HepG2 (cell line): ENCODE measurements around the gene MYL11. TPM values are rescaled to one million over a fixed set of nuclear protein-coding genes. Genes with fewer than 3 reads are reported as not detected.

Source experiments
- DMAP1 ChIP-seq: IDR thresholded peaks from 2 replicates; pipeline ENCODE4 v1.6.1; 2016
- KLF15 ChIP-seq: sonication (generic); formaldehyde crosslinking; IDR thresholded peaks from 2 replicates; pipeline ENCODE4 v1.8.1; 2023; ENCODE audit warnings: borderline replicate concordance, mild to moderate bottlenecking, inconsistent platforms, missing genetic modification reagents, mixed read lengths
- RELA ChIP-seq: sonication (generic); formaldehyde crosslinking; IDR thresholded peaks from 2 replicates; pipeline ENCODE4 v1.4.0; 2020; ENCODE audit warnings: missing genetic modification reagents
- STAT5B ChIP-seq: sonication (generic); formaldehyde crosslinking; IDR thresholded peaks from 2 replicates; pipeline ENCODE4 v1.4.0; 2020; ENCODE audit warnings: missing genetic modification reagents
- WIZ ChIP-seq: sonication (generic); formaldehyde crosslinking; IDR thresholded peaks from 2 replicates; pipeline ENCODE4 v1.5.1; 2020; ENCODE audit warnings: mild to moderate bottlenecking, missing genetic modification reagents
- ZMYM3 ChIP-seq: sonication (generic); formaldehyde crosslinking; IDR thresholded peaks from 2 replicates; pipeline ENCODE4 v1.5.1; 2020; ENCODE audit warnings: mild to moderate bottlenecking, missing genetic modification reagents
- ZNF274 ChIP-seq: sonication (generic); formaldehyde crosslinking; IDR thresholded peaks from 2 replicates; pipeline ENCODE4 v1.5.1; 2020; ENCODE audit warnings: mild to moderate bottlenecking, missing genetic modification reagents
- ZNF570 ChIP-seq: sonication (generic); formaldehyde crosslinking; IDR thresholded peaks from 2 replicates; pipeline ENCODE4 v1.4.0; 2020; ENCODE audit warnings: mild to moderate bottlenecking, missing genetic modification reagents, borderline replicate concordance
- ZNF7 ChIP-seq: IDR thresholded peaks from 2 replicates; pipeline ENCODE4 v1.6.1; 2016; ENCODE audit warnings: missing biosample characterization, missing genetic modification reagents
- polyA plus RNA-seq, 8 experiments: library from polyadenylated mRNA; depleted of rRNA in 3 of 8; stranded (reverse) in 7 of 8; unstranded in 1 of 8; fragments of >200 nt; fragmentation: Illumina TruSeq in 4 of 8; extraction: Trizol in 4 of 8; gene quantifications; 2 replicates each; pipeline versions ENCODE4 v1.2.1 to v1.2.3, GENCODE V29; 2011 to 2016; ENCODE audit warnings: low read depth in 4 of 8, missing spikeins in 1 of 8, mixed read lengths in 1 of 8; ENCODE audit not compliant: insufficient read depth in 1 of 8
- total RNA-seq, 5 experiments: library from RNA; depleted of rRNA; stranded (reverse); fragments of >200 nt; fragmentation: Illumina TruSeq; extraction: Trizol; gene quantifications; 2 replicates each; pipeline ENCODE4 v1.2.3, GENCODE V29; 2016; ENCODE audit warnings: low read depth in 1 of 5
- TF ChIP-seq, protein P1 (sequence below): sonication (generic); formaldehyde crosslinking; IDR thresholded peaks from 2 replicates; pipeline ENCODE4 v1.4.0; 2020; ENCODE audit warnings: missing genetic modification reagents, mild to moderate bottlenecking, borderline replicate concordance
- TF ChIP-seq, protein P2 (sequence below): sonication (generic); formaldehyde crosslinking; IDR thresholded peaks from 2 replicates; pipeline ENCODE4 v1.4.0; 2020; ENCODE audit warnings: mild to moderate bottlenecking, missing genetic modification reagents
- TF ChIP-seq, protein P3 (sequence below): sonication (generic); formaldehyde crosslinking; IDR thresholded peaks from 2 replicates; pipeline ENCODE4 v1.4.0; 2020; ENCODE audit warnings: missing genetic modification reagents; ENCODE audit errors: not compliant biosample characterization
- TF ChIP-seq, protein P4 (sequence below): sonication (generic); formaldehyde crosslinking; IDR thresholded peaks from 2 replicates; pipeline ENCODE4 v1.8.0; 2022; ENCODE audit warnings: missing genetic modification reagents, mild to moderate bottlenecking, borderline replicate concordance
- TF ChIP-seq, protein P5 (sequence below): sonication (generic); formaldehyde crosslinking; IDR thresholded peaks from 2 replicates; pipeline ENCODE4 v1.5.0; 2020; ENCODE audit warnings: mild to moderate bottlenecking, missing genetic modification reagents, borderline replicate concordance

The MYL11 gene
- total and polyA plus RNA-seq, 2 of the 13 experiments (the other 11 are each of a cell fraction or from before 2014, with no cell fraction given): not detected

DNA sequence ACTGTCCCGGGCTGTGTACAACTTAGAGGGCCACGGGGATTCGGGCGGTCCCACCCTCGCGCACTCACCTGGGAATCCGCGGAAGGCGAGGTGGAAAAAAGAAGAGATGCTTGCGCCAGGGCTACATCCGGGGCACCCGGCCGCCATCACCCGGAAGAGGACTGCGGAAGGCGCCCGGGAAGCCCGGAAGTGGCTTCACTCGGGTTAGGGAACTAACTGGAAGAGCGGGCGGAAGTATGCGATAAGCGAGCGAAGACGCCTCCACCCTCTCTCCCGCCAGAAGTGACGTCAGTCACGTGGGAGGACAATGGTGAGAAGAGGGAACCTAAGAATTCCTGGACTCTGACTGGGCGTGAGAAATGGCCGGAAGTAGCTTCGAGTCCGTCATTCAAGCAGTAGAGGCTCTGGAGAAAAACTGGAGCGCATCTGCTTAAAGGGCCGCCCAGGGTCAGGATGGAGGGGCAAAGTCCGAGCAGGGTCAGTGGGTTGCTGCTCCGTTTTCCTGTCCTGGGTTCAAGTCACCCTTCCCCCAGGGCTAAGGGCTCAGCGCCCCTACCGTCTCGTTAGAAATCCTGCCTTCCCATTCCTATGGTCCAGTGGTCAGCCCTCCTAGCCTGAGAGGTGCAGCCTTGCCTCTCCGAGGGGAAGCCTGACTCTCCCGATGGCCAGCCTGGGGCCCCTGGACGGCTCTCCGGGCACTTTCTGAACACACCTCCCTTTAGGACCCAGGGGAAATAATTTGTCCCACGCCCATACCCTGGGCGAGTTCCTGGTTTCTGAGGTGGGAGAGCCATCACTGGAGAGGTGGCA lies 19.3 kb upstream of the MYL11 start, which contains the start of gene CD2BP2 (continued):
- TF ChIP-seq, protein P1, sequence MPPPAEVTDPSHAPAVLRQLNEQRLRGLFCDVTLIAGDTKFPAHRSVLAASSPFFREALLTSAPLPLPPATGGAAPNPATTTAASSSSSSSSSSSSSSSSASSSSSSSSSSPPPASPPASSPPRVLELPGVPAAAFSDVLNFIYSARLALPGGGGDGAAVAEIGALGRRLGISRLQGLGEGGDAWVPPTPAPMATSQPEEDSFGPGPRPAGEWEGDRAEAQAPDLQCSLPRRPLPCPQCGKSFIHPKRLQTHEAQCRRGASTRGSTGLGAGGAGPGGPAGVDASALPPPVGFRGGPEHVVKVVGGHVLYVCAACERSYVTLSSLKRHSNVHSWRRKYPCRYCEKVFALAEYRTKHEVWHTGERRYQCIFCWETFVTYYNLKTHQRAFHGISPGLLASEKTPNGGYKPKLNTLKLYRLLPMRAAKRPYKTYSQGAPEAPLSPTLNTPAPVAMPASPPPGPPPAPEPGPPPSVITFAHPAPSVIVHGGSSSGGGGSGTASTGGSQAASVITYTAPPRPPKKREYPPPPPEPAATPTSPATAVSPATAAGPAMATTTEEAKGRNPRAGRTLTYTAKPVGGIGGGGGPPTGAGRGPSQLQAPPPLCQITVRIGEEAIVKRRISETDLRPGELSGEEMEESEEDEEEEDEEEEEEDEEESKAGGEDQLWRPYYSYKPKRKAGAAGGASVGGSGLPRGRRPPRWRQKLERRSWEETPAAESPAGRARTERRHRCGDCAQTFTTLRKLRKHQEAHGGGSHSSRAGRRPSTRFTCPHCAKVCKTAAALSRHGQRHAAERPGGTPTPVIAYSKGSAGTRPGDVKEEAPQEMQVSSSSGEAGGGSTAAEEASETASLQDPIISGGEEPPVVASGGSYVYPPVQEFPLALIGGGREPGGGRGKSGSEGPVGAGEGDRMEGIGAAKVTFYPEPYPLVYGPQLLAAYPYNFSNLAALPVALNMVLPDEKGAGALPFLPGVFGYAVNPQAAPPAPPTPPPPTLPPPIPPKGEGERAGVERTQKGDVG: no peak; the same call in 1 of the 2 replicates
- peak; percentile 98 for TF ChIP-seq ZMYM3 (CRISPR knock-in tag)
- no peak for TF ChIP-seq RELA (CRISPR knock-in tag)
- no peak; the same call in 1 of the 2 replicates for TF ChIP-seq ZNF274 (CRISPR knock-in tag)
- TF ChIP-seq, protein P2, sequence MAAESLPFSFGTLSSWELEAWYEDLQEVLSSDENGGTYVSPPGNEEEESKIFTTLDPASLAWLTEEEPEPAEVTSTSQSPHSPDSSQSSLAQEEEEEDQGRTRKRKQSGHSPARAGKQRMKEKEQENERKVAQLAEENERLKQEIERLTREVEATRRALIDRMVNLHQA (CRISPR knock-in tag): 0 out of 2 replicates have a peak, but pooled peaks have one; percentile 58
- peak; percentile 87 for TF ChIP-seq WIZ (CRISPR knock-in tag)
- TF ChIP-seq, protein P3, sequence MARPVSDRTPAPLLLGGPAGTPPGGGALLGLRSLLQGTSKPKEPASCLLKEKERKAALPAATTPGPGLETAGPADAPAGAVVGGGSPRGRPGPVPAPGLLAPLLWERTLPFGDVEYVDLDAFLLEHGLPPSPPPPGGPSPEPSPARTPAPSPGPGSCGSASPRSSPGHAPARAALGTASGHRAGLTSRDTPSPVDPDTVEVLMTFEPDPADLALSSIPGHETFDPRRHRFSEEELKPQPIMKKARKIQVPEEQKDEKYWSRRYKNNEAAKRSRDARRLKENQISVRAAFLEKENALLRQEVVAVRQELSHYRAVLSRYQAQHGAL (CRISPR knock-in tag): no peak
- TF ChIP-seq DMAP1 (CRISPR knock-in tag): peak; percentile 88
- TF ChIP-seq, protein P4, sequence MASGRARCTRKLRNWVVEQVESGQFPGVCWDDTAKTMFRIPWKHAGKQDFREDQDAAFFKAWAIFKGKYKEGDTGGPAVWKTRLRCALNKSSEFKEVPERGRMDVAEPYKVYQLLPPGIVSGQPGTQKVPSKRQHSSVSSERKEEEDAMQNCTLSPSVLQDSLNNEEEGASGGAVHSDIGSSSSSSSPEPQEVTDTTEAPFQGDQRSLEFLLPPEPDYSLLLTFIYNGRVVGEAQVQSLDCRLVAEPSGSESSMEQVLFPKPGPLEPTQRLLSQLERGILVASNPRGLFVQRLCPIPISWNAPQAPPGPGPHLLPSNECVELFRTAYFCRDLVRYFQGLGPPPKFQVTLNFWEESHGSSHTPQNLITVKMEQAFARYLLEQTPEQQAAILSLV (CRISPR knock-in tag): peak; percentile 86
- TF ChIP-seq ZNF7 (CRISPR knock-in tag): no peak
- TF ChIP-seq ZNF570 (CRISPR knock-in tag): peak; percentile 64; the same call in 1 of the 2 replicates
- TF ChIP-seq STAT5B (CRISPR knock-in tag): peak; percentile 3; the same call in 1 of the 2 replicates
- TF ChIP-seq, protein P5, sequence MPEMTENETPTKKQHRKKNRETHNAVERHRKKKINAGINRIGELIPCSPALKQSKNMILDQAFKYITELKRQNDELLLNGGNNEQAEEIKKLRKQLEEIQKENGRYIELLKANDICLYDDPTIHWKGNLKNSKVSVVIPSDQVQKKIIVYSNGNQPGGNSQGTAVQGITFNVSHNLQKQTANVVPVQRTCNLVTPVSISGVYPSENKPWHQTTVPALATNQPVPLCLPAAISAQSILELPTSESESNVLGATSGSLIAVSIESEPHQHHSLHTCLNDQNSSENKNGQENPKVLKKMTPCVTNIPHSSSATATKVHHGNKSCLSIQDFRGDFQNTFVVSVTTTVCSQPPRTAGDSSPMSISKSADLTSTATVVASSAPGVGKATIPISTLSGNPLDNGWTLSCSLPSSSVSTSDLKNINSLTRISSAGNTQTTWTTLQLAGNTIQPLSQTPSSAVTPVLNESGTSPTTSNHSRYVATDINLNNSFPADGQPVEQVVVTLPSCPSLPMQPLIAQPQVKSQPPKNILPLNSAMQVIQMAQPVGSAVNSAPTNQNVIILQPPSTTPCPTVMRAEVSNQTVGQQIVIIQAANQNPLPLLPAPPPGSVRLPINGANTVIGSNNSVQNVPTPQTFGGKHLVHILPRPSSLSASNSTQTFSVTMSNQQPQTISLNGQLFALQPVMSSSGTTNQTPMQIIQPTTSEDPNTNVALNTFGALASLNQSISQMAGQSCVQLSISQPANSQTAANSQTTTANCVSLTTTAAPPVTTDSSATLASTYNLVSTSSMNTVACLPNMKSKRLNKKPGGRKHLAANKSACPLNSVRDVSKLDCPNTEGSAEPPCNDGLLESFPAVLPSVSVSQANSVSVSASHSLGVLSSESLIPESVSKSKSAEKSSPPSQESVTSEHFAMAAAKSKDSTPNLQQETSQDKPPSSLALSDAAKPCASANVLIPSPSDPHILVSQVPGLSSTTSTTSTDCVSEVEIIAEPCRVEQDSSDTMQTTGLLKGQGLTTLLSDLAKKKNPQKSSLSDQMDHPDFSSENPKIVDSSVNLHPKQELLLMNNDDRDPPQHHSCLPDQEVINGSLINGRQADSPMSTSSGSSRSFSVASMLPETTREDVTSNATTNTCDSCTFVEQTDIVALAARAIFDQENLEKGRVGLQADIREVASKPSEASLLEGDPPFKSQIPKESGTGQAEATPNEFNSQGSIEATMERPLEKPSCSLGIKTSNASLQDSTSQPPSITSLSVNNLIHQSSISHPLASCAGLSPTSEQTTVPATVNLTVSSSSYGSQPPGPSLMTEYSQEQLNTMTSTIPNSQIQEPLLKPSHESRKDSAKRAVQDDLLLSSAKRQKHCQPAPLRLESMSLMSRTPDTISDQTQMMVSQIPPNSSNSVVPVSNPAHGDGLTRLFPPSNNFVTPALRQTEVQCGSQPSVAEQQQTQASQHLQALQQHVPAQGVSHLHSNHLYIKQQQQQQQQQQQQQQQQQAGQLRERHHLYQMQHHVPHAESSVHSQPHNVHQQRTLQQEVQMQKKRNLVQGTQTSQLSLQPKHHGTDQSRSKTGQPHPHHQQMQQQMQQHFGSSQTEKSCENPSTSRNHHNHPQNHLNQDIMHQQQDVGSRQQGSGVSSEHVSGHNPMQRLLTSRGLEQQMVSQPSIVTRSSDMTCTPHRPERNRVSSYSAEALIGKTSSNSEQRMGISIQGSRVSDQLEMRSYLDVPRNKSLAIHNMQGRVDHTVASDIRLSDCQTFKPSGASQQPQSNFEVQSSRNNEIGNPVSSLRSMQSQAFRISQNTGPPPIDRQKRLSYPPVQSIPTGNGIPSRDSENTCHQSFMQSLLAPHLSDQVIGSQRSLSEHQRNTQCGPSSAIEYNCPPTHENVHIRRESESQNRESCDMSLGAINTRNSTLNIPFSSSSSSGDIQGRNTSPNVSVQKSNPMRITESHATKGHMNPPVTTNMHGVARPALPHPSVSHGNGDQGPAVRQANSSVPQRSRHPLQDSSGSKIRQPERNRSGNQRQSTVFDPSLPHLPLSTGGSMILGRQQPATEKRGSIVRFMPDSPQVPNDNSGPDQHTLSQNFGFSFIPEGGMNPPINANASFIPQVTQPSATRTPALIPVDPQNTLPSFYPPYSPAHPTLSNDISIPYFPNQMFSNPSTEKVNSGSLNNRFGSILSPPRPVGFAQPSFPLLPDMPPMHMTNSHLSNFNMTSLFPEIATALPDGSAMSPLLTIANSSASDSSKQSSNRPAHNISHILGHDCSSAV (CRISPR knock-in tag): 0 out of 2 replicates have a peak, but pooled peaks have one; percentile 11
- TF ChIP-seq KLF15 (CRISPR knock-in tag): no peak
